Caco-2 (cell line): Measurements from ENCODE around the gene ZC3H12C. TPM values are rescaled to one million over a fixed set of nuclear protein-coding genes. Genes with fewer than 3 reads are reported as not detected.

Experiments
- BruUV-seq: library from RNA; stranded (reverse); fragments of 400-500 nt; replicated peaks from 2 replicates; lab custom pipeline; 2021; lab: Mats Ljungman, UMichigan
- CTCF ChIA-PET: fragments of 300-600 bp; sonication (Branson Sonifier 250); formaldehyde crosslinking; loops from one replicate; lab custom pipeline; 2022; ENCODE audit warnings: antibody characterized with exemption; lab: Charles Lee
- POLR2A ChIA-PET: fragments of 300-600 bp; sonication (Branson Sonifier 250); formaldehyde crosslinking; loops from one replicate; lab custom pipeline; 2022; ENCODE audit warnings: antibody characterized with exemption; lab: Charles Lee
- DNase-seq, 2 experiments: peaks; one replicate each; pipeline versions ENCODE4 v3.0.0 to v3.0.0-alpha.2; 2020 to 2022
- H3K27me3 ChIP-seq: replicated peaks from 2 replicates; pipeline ENCODE4 v1.6.0; 2011; ENCODE audit warnings: low read length; ENCODE audit not compliant: control insufficient read depth, insufficient read depth
- H3K36me3 ChIP-seq: 2 replicates; pipeline ENCODE4 v1.5.1; 2011; ENCODE audit warnings: low read length; ENCODE audit not compliant: control insufficient read depth, insufficient read depth
- H3K4me1 ChIP-seq: fragments of 250-450 bp; sonication (Bioruptor Pico); 2 replicates; pipeline ENCODE4 v1.5.1; 2020; ENCODE audit warnings: mild to moderate bottlenecking
- H3K4me3 ChIP-seq: 2 replicates; pipeline ENCODE4 v1.5.1; 2011; ENCODE audit warnings: low read depth, mild to moderate bottlenecking, control low read depth, low read length
- H3K9me3 ChIP-seq: fragments of 250-450 bp; sonication (Bioruptor Pico); 2 replicates; pipeline ENCODE4 v1.5.1; 2020; ENCODE audit warnings: mild to moderate bottlenecking, moderate library complexity
- H3K27ac Mint-ChIP-seq: one replicate; pipeline ENCODE4 v1.8.0; 2022; ENCODE audit warnings: mixed read lengths; ENCODE audit not compliant: unreplicated experiment
- H3K27me3 Mint-ChIP-seq: one replicate; pipeline ENCODE4 v1.8.0; 2022; ENCODE audit warnings: mixed read lengths; ENCODE audit not compliant: insufficient read depth, unreplicated experiment
- H3K36me3 Mint-ChIP-seq: one replicate; pipeline ENCODE4 v1.8.0; 2022; ENCODE audit warnings: mild to moderate bottlenecking, mixed read lengths; ENCODE audit not compliant: insufficient read depth, unreplicated experiment
- H3K4me1 Mint-ChIP-seq: one replicate; pipeline ENCODE4 v1.8.0; 2022; ENCODE audit warnings: low read depth, mixed read lengths; ENCODE audit not compliant: unreplicated experiment
- H3K4me3 Mint-ChIP-seq: one replicate; pipeline ENCODE4 v1.8.0; 2022; ENCODE audit warnings: mild to moderate bottlenecking, moderate library complexity, mixed read lengths; ENCODE audit not compliant: unreplicated experiment
- H3K9me3 Mint-ChIP-seq: one replicate; pipeline ENCODE4 v1.8.0; 2022; ENCODE audit warnings: mixed read lengths; ENCODE audit not compliant: unreplicated experiment
- intact Hi-C: fragments of 100-400 bp; cut with micrococcal nuclease; formaldehyde crosslinking; loops from one replicate; pipeline ENCODE4 v1.10.0; 2022; ENCODE audit not compliant: unreplicated experiment
- total RNA-seq: library from RNA; stranded (reverse); gene quantifications from 2 replicates; pipeline ENCODE4 v1.2.3, GENCODE V29; 2022
- TF ChIP-seq, protein P1 (sequence below), 2 experiments: fragments of 200-600 bp in 1 of 2; IDR thresholded peaks; 1 replicate in 1 of 2; 2 replicates in 1 of 2; pipeline versions ENCODE4 v1.5.1 to v1.8.0; 2011 to 2022; ENCODE audit warnings: antibody characterized with exemption in 1 of 2, control low read depth in 1 of 2, inconsistent platforms in 1 of 2, low read depth in 1 of 2, low read length in 1 of 2, mild to moderate bottlenecking in 1 of 2, moderate library complexity in 1 of 2; ENCODE audit not compliant: insufficient read depth in 1 of 2, severe bottlenecking in 1 of 2, unreplicated experiment in 1 of 2

ZC3H12C gene
- total RNA-seq, 1 experiment from 2014 or later, result 11.7 TPM

DNA sequence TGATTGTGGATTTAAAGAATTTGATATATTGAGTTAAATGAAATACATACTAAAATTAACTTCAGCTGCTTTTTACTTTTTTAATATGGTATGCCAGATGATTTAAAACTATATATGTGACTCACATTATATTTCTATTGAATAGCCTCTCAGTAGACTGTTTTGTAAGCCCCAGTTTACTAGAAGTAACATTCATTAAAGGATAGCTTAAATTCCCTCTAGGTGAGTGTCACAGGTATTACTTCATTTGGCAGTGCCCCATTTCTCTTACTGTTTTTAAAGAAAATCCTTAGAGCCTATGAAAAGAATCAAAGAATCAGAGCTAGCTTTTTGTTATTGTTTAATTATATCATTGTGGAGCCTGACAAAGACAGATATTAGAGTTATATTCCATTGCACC lies 48.6 kb downstream of the ZC3H12C start:
- H3K36me3 ChIP-seq, result no peaks in the 10 kb centered on the region
- DNase-seq, result no peak
- TF ChIP-seq, protein P1, sequence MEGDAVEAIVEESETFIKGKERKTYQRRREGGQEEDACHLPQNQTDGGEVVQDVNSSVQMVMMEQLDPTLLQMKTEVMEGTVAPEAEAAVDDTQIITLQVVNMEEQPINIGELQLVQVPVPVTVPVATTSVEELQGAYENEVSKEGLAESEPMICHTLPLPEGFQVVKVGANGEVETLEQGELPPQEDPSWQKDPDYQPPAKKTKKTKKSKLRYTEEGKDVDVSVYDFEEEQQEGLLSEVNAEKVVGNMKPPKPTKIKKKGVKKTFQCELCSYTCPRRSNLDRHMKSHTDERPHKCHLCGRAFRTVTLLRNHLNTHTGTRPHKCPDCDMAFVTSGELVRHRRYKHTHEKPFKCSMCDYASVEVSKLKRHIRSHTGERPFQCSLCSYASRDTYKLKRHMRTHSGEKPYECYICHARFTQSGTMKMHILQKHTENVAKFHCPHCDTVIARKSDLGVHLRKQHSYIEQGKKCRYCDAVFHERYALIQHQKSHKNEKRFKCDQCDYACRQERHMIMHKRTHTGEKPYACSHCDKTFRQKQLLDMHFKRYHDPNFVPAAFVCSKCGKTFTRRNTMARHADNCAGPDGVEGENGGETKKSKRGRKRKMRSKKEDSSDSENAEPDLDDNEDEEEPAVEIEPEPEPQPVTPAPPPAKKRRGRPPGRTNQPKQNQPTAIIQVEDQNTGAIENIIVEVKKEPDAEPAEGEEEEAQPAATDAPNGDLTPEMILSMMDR (IDR thresholded peaks at IDR 0.05; ENCODE audit: insufficient read depth in 1 of 2, low read depth in 1 of 2, low read length in 1 of 2, severe bottlenecking in 1 of 2, unreplicated experiment in 1 of 2), result no peak
- H3K4me3 Mint-ChIP-seq, result no peak overlapping the region
- BruUV-seq, result no TSS peak
- H3K27me3 ChIP-seq, result no peaks in the 10 kb centered on the region
- ChIA-PET POLR2A (no interaction called here), CTCF (no interaction called here)
- no peaks in the 10 kb centered on the region for H3K4me1 Mint-ChIP-seq
- H3K27me3 Mint-ChIP-seq, result no peaks in the 10 kb centered on the region
- no peaks in the 10 kb centered on the region for H3K9me3 Mint-ChIP-seq
- intact Hi-C loops, result no loop called here
- no peak overlapping the region for H3K4me3 ChIP-seq
- H3K9me3 ChIP-seq, result no peaks in the 10 kb centered on the region
- no peak overlapping the region for H3K27ac Mint-ChIP-seq
- H3K4me1 ChIP-seq, result no peaks in the 10 kb centered on the region
- no peaks in the 10 kb centered on the region for H3K36me3 Mint-ChIP-seq

DNA sequence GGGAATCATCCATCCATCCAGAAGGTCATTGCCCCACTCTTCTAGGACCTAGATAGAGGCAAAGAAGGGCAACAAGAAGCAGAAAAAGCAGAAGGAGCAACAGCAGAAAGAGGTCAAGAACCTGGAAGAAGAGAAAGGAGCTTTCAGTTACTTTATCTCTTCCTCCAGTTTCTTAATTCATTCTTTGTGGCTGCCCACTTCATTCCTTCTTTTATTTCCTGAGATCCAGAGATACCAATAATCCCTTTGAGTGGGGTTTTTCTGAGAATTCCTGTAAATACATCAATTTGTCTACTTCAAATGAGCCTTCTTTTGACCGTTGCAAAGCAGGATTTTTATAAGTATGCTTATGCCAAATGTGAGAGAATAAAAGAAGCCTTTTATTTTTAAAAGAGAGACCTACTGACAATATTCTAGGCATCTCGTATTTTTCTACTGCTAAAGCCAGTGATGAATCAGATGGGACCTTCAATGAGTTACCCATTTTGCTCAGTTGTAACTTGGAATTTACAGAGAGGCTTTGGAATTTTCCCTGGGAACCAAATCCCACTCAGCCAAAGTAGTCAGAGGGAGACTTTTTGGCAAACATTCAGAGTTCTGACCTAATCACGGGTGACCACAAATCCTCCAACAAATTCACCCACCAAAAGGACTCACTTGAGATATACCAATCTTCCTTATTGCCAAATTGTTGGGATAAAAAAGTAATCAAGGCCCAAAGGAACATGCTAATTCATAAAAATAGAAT lies 54.9 kb downstream of the ZC3H12C start:
- H3K27me3 Mint-ChIP-seq, result no peaks in the 10 kb centered on the region
- Histone ChIP-seq H3K27me3 (no peaks in the 10 kb centered on the region), H3K9me3 (no peaks in the 10 kb centered on the region), H3K4me1 (no peaks in the 10 kb centered on the region), H3K4me3 (no peak overlapping the region), H3K36me3 (no peaks in the 10 kb centered on the region)
- TF ChIP-seq, protein P1 (IDR thresholded peaks at IDR 0.05; ENCODE audit: insufficient read depth in 1 of 2, low read depth in 1 of 2, low read length in 1 of 2, severe bottlenecking in 1 of 2, unreplicated experiment in 1 of 2), result no peak
- no peak overlapping the region for H3K4me3 Mint-ChIP-seq
- POLR2A ChIA-PET, result no interaction called here
- H3K9me3 Mint-ChIP-seq, result no peaks in the 10 kb centered on the region
- BruUV-seq, result no TSS peak
- no peaks in the 10 kb centered on the region for H3K36me3 Mint-ChIP-seq
- H3K4me1 Mint-ChIP-seq, result no peaks in the 10 kb centered on the region
- intact Hi-C loops, result no loop called here
- CTCF ChIA-PET, result no interaction called here
- no peak overlapping the region for H3K27ac Mint-ChIP-seq
- no peak for DNase-seq

DNA sequence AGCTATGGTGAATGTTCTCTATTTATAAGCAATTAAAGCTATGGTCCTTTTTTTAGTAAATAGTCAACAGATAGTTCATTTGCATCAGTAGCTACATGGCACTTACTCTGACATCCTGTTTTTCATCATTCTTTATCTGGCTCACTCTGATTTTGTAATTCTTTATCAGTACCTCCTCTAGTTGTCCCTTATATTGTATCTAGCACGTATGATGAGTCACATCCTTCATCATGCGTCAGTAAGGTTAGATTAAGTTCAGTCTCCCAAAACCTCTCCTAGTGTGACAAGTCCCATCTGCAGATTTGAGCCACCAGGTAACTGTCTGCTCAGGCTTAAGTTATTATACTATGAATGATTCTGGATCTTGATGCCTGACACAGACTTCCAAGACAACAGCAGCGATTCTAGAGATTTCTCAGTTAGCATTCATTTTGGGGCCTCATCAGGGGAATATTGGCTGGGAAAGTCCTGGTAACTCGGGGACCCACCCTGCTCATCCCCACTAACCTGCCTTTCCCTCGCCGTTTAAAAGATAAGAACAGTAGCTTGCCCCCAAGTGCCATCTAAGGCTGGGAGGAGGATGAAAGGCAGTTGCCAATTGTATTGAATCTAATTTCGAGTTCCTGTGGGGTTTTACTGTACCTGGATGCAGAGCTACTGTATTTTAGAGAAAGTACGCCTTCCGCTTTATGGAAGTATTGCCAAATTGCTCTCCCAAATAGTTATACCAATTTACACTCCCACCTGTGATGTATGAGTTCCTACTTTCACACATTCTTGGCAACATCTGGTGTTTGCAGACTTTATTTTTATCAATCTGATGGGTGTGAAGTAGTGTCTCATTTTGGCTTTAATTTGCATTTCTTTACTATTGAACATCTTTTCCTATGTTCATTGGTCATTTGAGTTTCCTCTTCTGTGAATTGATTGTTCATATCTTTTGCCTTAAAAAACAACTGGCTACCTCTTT lies 55.9 kb downstream of the ZC3H12C start:
- Histone ChIP-seq H3K4me1 (no peaks in the 10 kb centered on the region), H3K9me3 (no peaks in the 10 kb centered on the region), H3K36me3 (no peaks in the 10 kb centered on the region), H3K4me3 (no peak overlapping the region), H3K27me3 (no peaks in the 10 kb centered on the region)
- no peaks in the 10 kb centered on the region for H3K27me3 Mint-ChIP-seq
- no peak overlapping the region for H3K27ac Mint-ChIP-seq
- no peak for DNase-seq
- H3K36me3 Mint-ChIP-seq, result peaks cover 4% of the 10 kb centered on the region
- intact Hi-C loops, result no loop called here
- H3K9me3 Mint-ChIP-seq, result no peaks in the 10 kb centered on the region
- TF ChIP-seq, protein P1 (IDR thresholded peaks at IDR 0.05; ENCODE audit: insufficient read depth in 1 of 2, low read depth in 1 of 2, low read length in 1 of 2, severe bottlenecking in 1 of 2, unreplicated experiment in 1 of 2), result no peak
- H3K4me1 Mint-ChIP-seq, result no peaks in the 10 kb centered on the region
- POLR2A ChIA-PET, result no interaction called here
- CTCF ChIA-PET, result no interaction called here
- BruUV-seq, result no TSS peak
- H3K4me3 Mint-ChIP-seq, result no peak overlapping the region
